ENCODE results near the gene CLDN10. TPM values are rescaled to one million over a fixed set of nuclear protein-coding genes. Genes with fewer than 3 reads are reported as not detected.
A peak's percentile ranks its signal among the peaks of the same experiment; 100 is the strongest.

CLDN10 gene
- polyA plus RNA-seq, 1 donor from 2014 or later = not detected

DNA sequence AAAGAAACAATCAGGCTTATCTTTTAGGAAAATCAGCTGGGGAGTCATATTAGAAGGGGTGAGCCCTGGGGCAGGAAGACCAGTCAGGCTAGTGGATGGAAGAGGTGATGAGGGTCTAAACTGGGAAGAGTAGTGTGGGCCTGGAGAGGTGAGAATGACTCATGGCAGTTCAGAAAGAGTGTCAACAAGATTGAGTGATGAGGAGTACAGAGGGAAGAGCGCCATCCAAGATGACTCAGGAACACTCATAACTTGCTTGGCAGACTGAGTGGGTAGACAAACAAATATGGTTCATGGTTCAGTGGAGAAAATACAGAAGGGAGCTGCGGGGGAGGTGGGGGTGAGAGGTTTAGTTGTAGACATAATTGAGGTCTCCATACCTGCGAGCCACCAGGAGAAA lies 17.3 kb upstream of the CLDN10 start:
- Histone ChIP-seq H3K9me3 (ENCODE audit: low read length) (no peaks in the 10 kb centered on the region), H3K9me2 (ENCODE audit: insufficient read depth, low read length) (no peaks in the 10 kb centered on the region), H3K79me2 (replicated peaks; ENCODE audit: insufficient read depth, low read length) (no peaks in the 10 kb centered on the region), H3K4me3 (ENCODE audit: low read length) (no peak overlapping the region), H3F3A (ENCODE audit: insufficient read depth, low read length, poor library complexity, severe bottlenecking) (no peaks in the 10 kb centered on the region), H2AFZ (ENCODE audit: low read depth, low read length) (no peak overlapping the region), H4K20me1 (ENCODE audit: insufficient read depth) (no peaks in the 10 kb centered on the region), H3K9ac (ENCODE audit: low read length) (no peak overlapping the region), H3K4me2 (ENCODE audit: low read length) (no peak overlapping the region), H3K36me3 (ENCODE audit: insufficient read depth, low read length) (no peaks in the 10 kb centered on the region), H3K27ac (ENCODE audit: low read length) (no peak overlapping the region), H3K27me3 (ENCODE audit: insufficient read depth, low read depth, low read length) (no peaks in the 10 kb centered on the region)
- TF ChIP-seq EP300 (conservative IDR thresholded peaks at IDR 0.05; ENCODE audit: poor library complexity, severe bottlenecking) (no peak), TAF1 (IDR thresholded peaks at IDR 0.05; ENCODE audit: low read depth) (no peak)

DNA sequence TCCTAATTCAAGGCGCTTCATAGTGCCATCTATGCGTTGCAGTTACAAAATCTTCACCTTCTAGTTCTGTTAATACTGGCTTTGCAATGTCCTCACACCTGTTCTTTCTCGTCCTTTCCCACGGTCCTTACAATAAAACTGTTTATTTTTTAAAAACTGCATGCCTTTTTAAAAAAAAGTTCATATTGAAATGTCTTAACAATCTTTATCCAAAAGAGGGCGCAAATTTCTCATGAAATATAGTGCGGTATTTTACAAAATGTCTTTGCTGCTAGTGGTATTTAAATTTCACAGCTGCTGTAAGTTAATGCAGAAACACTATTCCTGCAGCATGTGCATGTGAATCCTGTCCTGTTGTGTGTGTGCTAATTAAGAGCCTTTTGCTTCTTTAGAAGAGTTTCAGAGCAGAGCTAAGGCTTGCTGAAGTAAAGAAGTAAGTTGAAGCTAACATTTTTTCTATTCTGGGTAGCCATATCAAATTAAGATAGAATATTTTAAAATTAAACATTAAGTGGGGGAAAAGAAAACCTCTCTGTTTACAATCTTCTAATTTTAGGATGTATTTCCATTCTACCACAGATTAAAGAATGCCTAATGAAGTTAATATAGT lies 15.8 kb upstream of the CLDN10 start:
- no peaks in the 10 kb centered on the region for H3K36me3 ChIP-seq (ENCODE audit: insufficient read depth, low read length)
- no peaks in the 10 kb centered on the region for H3K79me2 ChIP-seq (replicated peaks; ENCODE audit: insufficient read depth, low read length)
- no peak overlapping the region for H2AFZ ChIP-seq (ENCODE audit: low read depth, low read length)
- no peaks in the 10 kb centered on the region for H4K20me1 ChIP-seq (ENCODE audit: insufficient read depth)
- no peak overlapping the region for H3K4me3 ChIP-seq (ENCODE audit: low read length)
- TF ChIP-seq MXI1 (conservative IDR thresholded peaks at IDR 0.05; ENCODE audit: poor library complexity, severe bottlenecking) = no peak
- peak; percentile 55 for TF ChIP-seq RAD21 (conservative IDR thresholded peaks at IDR 0.05)
- TF ChIP-seq CTCF (IDR thresholded peaks at IDR 0.05; ENCODE audit: poor library complexity, severe bottlenecking) = peak; percentile 64
- TF ChIP-seq POLR2AphosphoS5 (IDR thresholded peaks at IDR 0.05) = no peak
- peak; percentile 65 for TF ChIP-seq SMC3 (conservative IDR thresholded peaks at IDR 0.05; ENCODE audit: poor library complexity)
- no peak overlapping the region for H3K27ac ChIP-seq (ENCODE audit: low read length)
- H3K9me2 ChIP-seq (ENCODE audit: insufficient read depth, low read length) = no peaks in the 10 kb centered on the region
- no peak overlapping the region for H3K9ac ChIP-seq (ENCODE audit: low read length)
- no peaks in the 10 kb centered on the region for H3K9me3 ChIP-seq (ENCODE audit: low read length)
- H3K4me2 ChIP-seq (ENCODE audit: low read length) = no peak overlapping the region
- no peaks in the 10 kb centered on the region for H3K27me3 ChIP-seq (ENCODE audit: insufficient read depth, low read depth, low read length)
- no peaks in the 10 kb centered on the region for H3F3A ChIP-seq (ENCODE audit: insufficient read depth, low read length, poor library complexity, severe bottlenecking)

DNA sequence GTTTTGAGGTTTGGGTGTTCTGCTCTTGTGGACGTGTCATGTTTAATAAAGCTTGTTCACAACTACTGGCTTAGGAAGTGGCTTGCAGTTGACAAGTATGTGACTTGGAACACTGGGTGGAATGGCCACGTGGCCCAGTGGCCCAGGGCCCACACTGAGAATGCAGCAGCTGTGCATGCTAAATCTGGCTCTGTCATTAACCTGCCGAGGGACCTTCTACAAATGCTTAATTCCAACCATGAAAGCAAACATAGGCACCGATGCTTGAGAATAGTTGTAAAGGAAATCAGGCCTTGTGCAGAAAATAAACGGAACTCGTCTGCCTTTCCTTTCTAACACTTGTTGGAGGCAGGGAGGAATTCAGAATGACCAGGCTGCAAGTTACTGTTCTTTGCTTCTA lies 11.6 kb upstream of the CLDN10 start:
- Histone ChIP-seq H3K4me2 (ENCODE audit: low read length) (no peak overlapping the region), H3K9me2 (ENCODE audit: insufficient read depth, low read length) (no peaks in the 10 kb centered on the region), H3F3A (ENCODE audit: insufficient read depth, low read length, poor library complexity, severe bottlenecking) (no peaks in the 10 kb centered on the region), H3K27me3 (ENCODE audit: insufficient read depth, low read depth, low read length) (no peaks in the 10 kb centered on the region), H3K9me3 (ENCODE audit: low read length) (no peaks in the 10 kb centered on the region), H3K79me2 (replicated peaks; ENCODE audit: insufficient read depth, low read length) (no peaks in the 10 kb centered on the region), H3K36me3 (ENCODE audit: insufficient read depth, low read length) (no peaks in the 10 kb centered on the region), H4K20me1 (ENCODE audit: insufficient read depth) (no peaks in the 10 kb centered on the region), H3K9ac (ENCODE audit: low read length) (no peak overlapping the region), H3K4me3 (ENCODE audit: low read length) (no peak overlapping the region), H3K27ac (ENCODE audit: low read length) (no peak overlapping the region), H2AFZ (ENCODE audit: low read depth, low read length) (no peak overlapping the region)
- TF ChIP-seq POLR2AphosphoS5 (IDR thresholded peaks at IDR 0.05) = no peak
- TF ChIP-seq TAF1 (IDR thresholded peaks at IDR 0.05; ENCODE audit: low read depth) = no peak
- no peak for TF ChIP-seq MXI1 (conservative IDR thresholded peaks at IDR 0.05; ENCODE audit: poor library complexity, severe bottlenecking)
- no peak for TF ChIP-seq EZH2 (IDR thresholded peaks at IDR 0.05; ENCODE audit: borderline replicate concordance, insufficient read depth, low read length, poor library complexity, severe bottlenecking)
- TF ChIP-seq EP300 (conservative IDR thresholded peaks at IDR 0.05; ENCODE audit: poor library complexity, severe bottlenecking) = no peak
- no peak for TF ChIP-seq RAD21 (conservative IDR thresholded peaks at IDR 0.05)
- TF ChIP-seq SMC3 (conservative IDR thresholded peaks at IDR 0.05; ENCODE audit: poor library complexity) = no peak
